HPDE6-E6E7 (cell line): ENCODE measurements around the gene NDUFS7.

ENCODE experiments used
- DNase-seq: peaks from one replicate; pipeline ENCODE4 v3.0.0; 2011; ENCODE audit warnings: missing footprints; ENCODE audit errors: extremely low spot score

Gene NDUFS7

GRCh38 chr19:1383312-1384084 is at the start of gene NDUFS7:
TSS of gene NDUFS7 (plus strand) at chr19:1383907. CDS start at chr19:1383927, 20 bp downstream.
- peak; percentile 79 for DNase-seq

GRCh38 chr19:1336079-1336684 is 47.5 kb upstream of the NDUFS7 start:
- DNase-seq, result no peak

- DNase-seq, result no peak
Observed at GRCh38 chr19:1340681-1341469, 42.8 kb upstream of the NDUFS7 start.

GRCh38 chr19:1343041-1343440 is 40.7 kb upstream of the NDUFS7 start:
- DNase-seq, result no peak

GRCh38 chr19:1349211-1349610 is 34.5 kb upstream of the NDUFS7 start:
- DNase-seq, result no peak

GRCh38 chr19:1350867-1351266 is 32.8 kb upstream of the NDUFS7 start:
- no peak for DNase-seq

- no peak for DNase-seq
Observed at GRCh38 chr19:1351381-1351851, 32.3 kb upstream of the NDUFS7 start.

GRCh38 chr19:1353144-1353543 is 30.6 kb upstream of the NDUFS7 start:
- no peak for DNase-seq

GRCh38 chr19:1354970-1355567 is 28.6 kb upstream of the NDUFS7 start:
- DNase-seq, result peak; percentile 17

GRCh38 chr19:1355568-1356507 is 27.9 kb upstream of the NDUFS7 start:
- DNase-seq, result no peak

- no peak for DNase-seq
Observed at GRCh38 chr19:1356508-1356865, 27.2 kb upstream of the NDUFS7 start.

GRCh38 chr19:1357531-1358109 is 26.1 kb upstream of the NDUFS7 start:
- DNase-seq, result no peak

- DNase-seq, result no peak
Observed at GRCh38 chr19:1360126-1360817, 23.4 kb upstream of the NDUFS7 start.

- DNase-seq, result no peak
Observed at GRCh38 chr19:1360818-1361461, 22.8 kb upstream of the NDUFS7 start.

- no peak for DNase-seq
Observed at GRCh38 chr19:1361601-1362386, 21.9 kb upstream of the NDUFS7 start.

- no peak for DNase-seq
Observed at GRCh38 chr19:1362387-1363257, 21.1 kb upstream of the NDUFS7 start.

GRCh38 chr19:1363599-1363998 is 20.1 kb upstream of the NDUFS7 start:
- DNase-seq, result no peak
